ENCODE data around the gene HSFX3. TPM values are rescaled to one million over a fixed set of nuclear protein-coding genes. Genes with fewer than 3 reads are reported as not detected.

Gene HSFX3
- total and polyA plus RNA-seq, 2 of the 8 experiments (the other 6 are each of a cell fraction or from before 2014, with no cell fraction given) = not detected

GRCh38 chrX:149504915-149505651, 44.6 kb downstream of the HSFX3 start, which contains the start of gene IDS (continued):
- TF ChIP-seq CHD7 (IDR thresholded peaks at IDR 0.05; ENCODE audit: insufficient replicate concordance, low read length) = no peak
- peak; percentile 66 for TF ChIP-seq E2F6 (IDR thresholded peaks at IDR 0.05)
- TF ChIP-seq ZNF274 (IDR thresholded peaks at IDR 0.05; ENCODE audit: borderline replicate concordance, extremely low read depth, low read length) = no peak
- TF ChIP-seq EZH2 (IDR thresholded peaks at IDR 0.05; ENCODE audit: low read depth, low read length, severe bottlenecking) = no peak
- no peak for TF ChIP-seq HDAC2 (IDR thresholded peaks at IDR 0.05; ENCODE audit: borderline replicate concordance in 1 of 2, low read depth in 2 of 2, low read length in 2 of 2)
- no peak for TF ChIP-seq CHD1 (IDR thresholded peaks at IDR 0.05; ENCODE audit: low read depth, low read length)
- TF ChIP-seq PHF8 (conservative IDR thresholded peaks at IDR 0.05; ENCODE audit: low read depth, low read length) = peak; percentile 74
- no peak for TF ChIP-seq JUND (IDR thresholded peaks at IDR 0.05; ENCODE audit: low read length)
- no peak for TF ChIP-seq TEAD4 (IDR thresholded peaks at IDR 0.05; ENCODE audit: low read depth, low read length)
